Activated T-cell treated with anti-CD3 and anti-CD28 coated beads, Interleukin-2, amount 50 U/mL, for 24 hours (primary cell): ENCODE results near the gene FAM120C.

Experiments
- DNase-seq: peaks from one replicate; pipeline ENCODE4 v3.0.0-alpha.2; 2020
- H3K27ac Mint-ChIP-seq: 2 replicates; pipeline ENCODE4 v1.8.0; 2020; ENCODE audit warnings: mild to moderate bottlenecking, mixed read lengths
- H3K27me3 Mint-ChIP-seq: 2 replicates; pipeline ENCODE4 v1.8.0; 2020; ENCODE audit warnings: mixed read lengths
- H3K36me3 Mint-ChIP-seq: 2 replicates; pipeline ENCODE4 v1.8.0; 2020; ENCODE audit warnings: low read depth, mixed read lengths
- H3K4me1 Mint-ChIP-seq: 2 replicates; pipeline ENCODE4 v1.8.0; 2020; ENCODE audit warnings: low read depth, mixed read lengths
- H3K4me3 Mint-ChIP-seq: 2 replicates; pipeline ENCODE4 v1.8.0; 2020; ENCODE audit warnings: mild to moderate bottlenecking, moderate library complexity, mixed read lengths
- H3K9me3 Mint-ChIP-seq: 2 replicates; pipeline ENCODE4 v1.8.0; 2020; ENCODE audit warnings: mixed read lengths

FAM120C gene

DNA sequence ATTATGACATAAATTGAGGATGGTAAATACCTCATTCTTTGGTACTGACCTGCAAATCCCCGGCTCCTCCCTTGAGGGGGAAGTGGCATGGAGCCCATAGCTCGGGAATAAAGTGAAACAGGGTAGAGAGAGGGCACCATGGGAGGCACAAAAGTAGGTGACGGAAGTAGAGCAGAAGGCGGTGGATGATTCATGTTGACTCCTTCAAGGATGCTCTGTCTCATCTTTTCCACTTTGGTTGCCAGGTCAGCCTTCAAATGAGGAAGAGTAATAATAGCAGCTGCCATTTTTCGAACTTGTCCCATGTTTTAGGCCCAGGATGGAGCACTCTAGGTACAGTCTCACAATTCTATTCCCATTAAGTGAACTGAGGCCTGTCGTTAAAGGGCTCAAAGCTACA is 97.4 kb downstream of the FAM120C start:
- DNase-seq = no peak
- Mint-ChIP-seq H3K4me1 (peaks cover 1% of the 10 kb centered on the region), H3K9me3 (no peaks in the 10 kb centered on the region), H3K27me3 (no peaks in the 10 kb centered on the region), H3K4me3 (no peak overlapping the region), H3K27ac (peak overlapping the region; percentile 70), H3K36me3 (peaks cover 9% of the 10 kb centered on the region)

DNA sequence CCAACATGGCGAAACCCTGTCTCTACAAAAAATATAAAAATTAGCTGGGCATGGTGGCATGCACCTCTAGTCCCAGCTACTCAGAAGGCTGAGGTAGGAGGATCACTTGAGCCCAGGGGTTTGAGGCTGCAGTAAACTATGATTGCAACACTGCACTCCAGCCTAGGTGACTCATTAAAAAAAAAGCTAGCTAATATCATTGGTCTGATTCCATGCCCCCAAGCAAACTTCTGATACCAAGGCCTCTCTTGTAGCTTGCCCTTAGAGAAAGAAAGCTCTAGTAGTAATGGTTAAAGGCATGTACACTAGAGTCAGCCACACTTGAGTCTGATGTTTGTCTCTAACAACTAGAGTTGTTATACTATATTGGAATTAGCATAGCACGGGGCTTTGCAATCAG is 106.2 kb downstream of the FAM120C start:
- H3K36me3 Mint-ChIP-seq = no peaks in the 10 kb centered on the region
- H3K9me3 Mint-ChIP-seq = no peaks in the 10 kb centered on the region
- H3K4me3 Mint-ChIP-seq = no peak overlapping the region
- DNase-seq = no peak
- H3K27ac Mint-ChIP-seq = no peak overlapping the region
- no peaks in the 10 kb centered on the region for H3K4me1 Mint-ChIP-seq
- peaks cover 2% of the 10 kb centered on the region for H3K27me3 Mint-ChIP-seq

GRCh38 chrX:54074826-54075225 is 108.2 kb downstream of the FAM120C start:
- H3K36me3 Mint-ChIP-seq = no peaks in the 10 kb centered on the region
- no peak overlapping the region for H3K4me3 Mint-ChIP-seq
- H3K9me3 Mint-ChIP-seq = no peaks in the 10 kb centered on the region
- H3K27me3 Mint-ChIP-seq = peaks cover 10% of the 10 kb centered on the region
- no peak for DNase-seq
- H3K4me1 Mint-ChIP-seq = no peaks in the 10 kb centered on the region
- no peak overlapping the region for H3K27ac Mint-ChIP-seq

DNA sequence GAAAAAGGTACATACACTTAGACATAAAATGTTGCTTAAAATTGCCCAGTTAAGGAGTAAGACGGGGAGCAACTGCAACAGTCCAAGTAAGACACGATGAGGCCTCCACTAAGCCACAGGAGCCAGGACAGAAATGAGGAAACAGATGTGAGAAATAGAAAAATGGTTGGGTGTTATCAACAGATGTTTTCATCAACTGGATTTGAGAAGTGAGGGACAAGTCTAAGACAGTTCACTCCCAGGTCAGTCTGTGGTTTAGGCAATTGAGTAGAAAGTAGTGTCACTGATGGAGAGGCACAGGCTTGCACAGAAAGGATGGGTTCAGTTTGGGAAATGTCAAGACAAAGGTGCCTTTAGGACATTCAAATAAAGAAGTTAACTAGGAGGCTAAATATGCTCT is 115.3 kb downstream of the FAM120C start:
- Mint-ChIP-seq H3K4me3 (no peak overlapping the region), H3K27ac (no peak overlapping the region), H3K36me3 (no peaks in the 10 kb centered on the region), H3K27me3 (peaks cover 19% of the 10 kb centered on the region), H3K4me1 (no peaks in the 10 kb centered on the region), H3K9me3 (no peaks in the 10 kb centered on the region)
- DNase-seq = no peak

GRCh38 chrX:54066841-54067240 is 116.2 kb downstream of the FAM120C start:
- Mint-ChIP-seq H3K27me3 (peaks cover 19% of the 10 kb centered on the region), H3K9me3 (no peaks in the 10 kb centered on the region), H3K4me3 (no peak overlapping the region), H3K36me3 (no peaks in the 10 kb centered on the region), H3K4me1 (no peaks in the 10 kb centered on the region), H3K27ac (no peak overlapping the region)
- no peak for DNase-seq

DNA sequence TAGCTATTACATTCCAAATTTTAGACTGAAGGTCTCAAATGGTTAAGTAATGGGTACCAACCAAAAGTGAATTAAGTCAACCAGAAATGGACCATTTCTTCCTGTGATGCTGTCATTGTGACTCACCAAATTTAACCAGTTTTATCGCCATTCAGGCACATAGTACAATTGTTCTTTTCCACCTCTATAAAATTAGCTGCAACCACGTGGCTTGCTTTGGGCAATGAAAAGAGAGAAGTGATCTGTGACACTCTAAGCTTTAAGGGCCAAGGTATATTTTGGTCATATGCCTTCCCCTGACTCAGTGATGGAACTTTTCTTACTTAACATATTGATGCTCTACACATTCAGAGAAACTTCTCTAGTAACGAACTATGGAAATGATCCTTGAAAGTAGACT is 118.5 kb downstream of the FAM120C start:
- H3K27me3 Mint-ChIP-seq = peaks cover 11% of the 10 kb centered on the region
- H3K9me3 Mint-ChIP-seq = no peaks in the 10 kb centered on the region
- no peak overlapping the region for H3K27ac Mint-ChIP-seq
- H3K4me3 Mint-ChIP-seq = no peak overlapping the region
- no peaks in the 10 kb centered on the region for H3K36me3 Mint-ChIP-seq
- H3K4me1 Mint-ChIP-seq = no peaks in the 10 kb centered on the region
- no peak for DNase-seq

- H3K27me3 Mint-ChIP-seq = peaks cover 11% of the 10 kb centered on the region
- no peaks in the 10 kb centered on the region for H3K4me1 Mint-ChIP-seq
- H3K4me3 Mint-ChIP-seq = no peak overlapping the region
- H3K27ac Mint-ChIP-seq = no peak overlapping the region
- no peaks in the 10 kb centered on the region for H3K9me3 Mint-ChIP-seq
- no peaks in the 10 kb centered on the region for H3K36me3 Mint-ChIP-seq
- no peak for DNase-seq
Measured at GRCh38 chrX:54063361-54063760, 119.7 kb downstream of the FAM120C start.

DNA sequence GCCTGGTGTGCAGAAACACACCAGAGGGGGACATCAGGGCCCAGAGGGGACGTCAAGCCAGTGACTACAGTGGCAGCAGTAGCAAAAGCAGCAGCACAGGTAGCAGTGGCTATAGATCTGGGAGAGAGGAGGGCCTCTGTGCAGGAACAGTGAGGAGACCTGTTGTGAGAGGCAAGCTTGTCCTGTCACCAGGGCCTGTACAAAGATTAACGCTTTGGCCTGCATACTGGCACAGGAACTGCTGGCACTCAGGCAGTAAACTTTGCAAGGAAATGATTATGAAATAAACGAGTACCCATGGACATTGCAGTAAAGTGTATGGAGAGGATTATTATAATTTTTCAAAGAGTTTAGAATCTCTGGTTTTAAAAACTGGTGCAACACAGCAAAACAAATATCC is 133.3 kb downstream of the FAM120C start:
- H3K4me3 Mint-ChIP-seq = no peak overlapping the region
- H3K9me3 Mint-ChIP-seq = no peaks in the 10 kb centered on the region
- DNase-seq = no peak
- H3K27me3 Mint-ChIP-seq = peaks cover 14% of the 10 kb centered on the region
- H3K36me3 Mint-ChIP-seq = no peaks in the 10 kb centered on the region
- peaks cover 9% of the 10 kb centered on the region for H3K4me1 Mint-ChIP-seq
- H3K27ac Mint-ChIP-seq = no peak overlapping the region

DNA sequence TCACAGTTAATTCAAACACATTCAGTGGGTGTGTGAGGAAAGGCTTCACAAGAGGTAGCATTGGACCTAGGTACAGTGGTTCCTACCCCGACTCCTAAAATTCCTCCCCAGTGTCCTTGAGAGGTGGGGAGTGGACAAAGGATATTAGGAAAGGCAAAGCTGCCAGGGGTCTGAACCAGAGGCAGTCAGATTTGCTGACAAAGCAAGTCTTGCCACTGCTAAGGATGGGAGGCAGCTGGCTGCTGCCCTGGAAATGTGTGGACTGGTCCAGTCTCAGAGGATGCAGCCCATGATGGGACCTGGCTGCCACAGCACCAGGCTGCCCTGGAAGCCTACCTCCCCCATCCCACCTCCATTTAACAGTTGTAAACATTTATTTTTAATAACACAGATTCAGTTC is 134.6 kb downstream of the FAM120C start:
- Mint-ChIP-seq H3K4me1 (peaks cover 10% of the 10 kb centered on the region), H3K27ac (no peak overlapping the region), H3K9me3 (no peaks in the 10 kb centered on the region), H3K4me3 (no peak overlapping the region), H3K27me3 (peaks cover 9% of the 10 kb centered on the region), H3K36me3 (peaks cover 5% of the 10 kb centered on the region)
- no peak for DNase-seq

DNA sequence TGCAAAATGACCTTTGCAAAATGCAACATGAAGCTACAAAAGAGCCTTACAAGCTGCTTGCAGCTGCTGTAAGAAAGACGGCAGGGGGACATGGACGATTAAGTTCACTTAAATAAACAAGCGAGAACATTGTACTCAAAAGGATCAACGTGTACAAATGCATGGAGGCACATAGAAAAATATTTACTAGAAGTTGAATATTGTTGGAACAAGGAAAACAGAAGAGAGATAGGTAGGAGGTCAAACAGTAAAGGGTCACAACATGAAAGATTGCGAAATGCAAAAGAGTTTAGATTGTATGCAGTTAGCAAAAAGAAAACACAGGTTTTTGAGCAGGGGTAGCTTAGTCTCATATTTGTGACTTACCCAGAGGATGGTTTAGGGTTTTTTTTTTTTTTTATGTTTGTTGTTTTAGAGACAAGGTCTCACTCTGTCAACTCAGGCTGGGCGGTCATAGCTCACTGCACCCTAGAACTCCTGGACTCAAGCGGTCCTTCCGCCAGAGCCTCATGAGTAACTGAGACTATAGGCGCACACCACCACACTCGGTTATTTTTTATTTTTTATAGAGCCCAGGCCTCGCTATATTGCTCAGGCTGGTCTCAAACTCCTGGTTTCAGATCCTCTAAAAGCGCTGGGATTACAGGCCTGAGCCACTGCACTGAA is 137.4 kb downstream of the FAM120C start:
- Mint-ChIP-seq H3K9me3 (no peaks in the 10 kb centered on the region), H3K27me3 (peaks cover 9% of the 10 kb centered on the region), H3K27ac (peak overlapping the region; percentile 99), H3K4me1 (peaks cover 24% of the 10 kb centered on the region), H3K4me3 (peak overlapping the region; percentile 90), H3K36me3 (peaks cover 26% of the 10 kb centered on the region)
- no peak for DNase-seq

DNA sequence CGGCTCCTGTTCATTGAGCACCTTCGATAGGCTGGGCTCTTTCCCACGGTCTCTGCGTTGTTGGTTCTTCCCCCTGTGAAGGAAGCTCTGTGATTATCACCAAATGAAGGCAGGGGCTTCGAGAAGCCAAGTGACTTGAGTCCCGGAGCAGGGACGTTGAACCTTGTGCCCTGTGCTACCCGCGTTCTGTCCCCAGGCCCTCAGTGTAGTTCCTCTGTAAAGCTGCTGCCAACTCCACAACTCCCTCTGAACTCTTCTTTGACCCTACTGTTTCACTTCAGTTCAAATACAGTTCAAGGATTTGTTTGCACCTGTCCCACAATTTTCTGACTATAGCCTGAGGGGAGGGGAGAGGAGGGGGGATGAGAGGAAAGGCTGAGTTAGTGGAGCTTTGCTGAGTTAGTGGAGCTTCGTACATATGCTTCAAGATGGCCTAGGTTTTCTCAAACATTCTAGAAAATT is 138.1 kb downstream of the FAM120C start:
- DNase-seq = no peak
- H3K36me3 Mint-ChIP-seq = peaks cover 33% of the 10 kb centered on the region
- H3K4me1 Mint-ChIP-seq = peaks cover 27% of the 10 kb centered on the region
- H3K27me3 Mint-ChIP-seq = peaks cover 9% of the 10 kb centered on the region
- no peaks in the 10 kb centered on the region for H3K9me3 Mint-ChIP-seq
- peak overlapping the region; percentile 99 for H3K27ac Mint-ChIP-seq
- H3K4me3 Mint-ChIP-seq = peak overlapping the region; percentile 90

DNA sequence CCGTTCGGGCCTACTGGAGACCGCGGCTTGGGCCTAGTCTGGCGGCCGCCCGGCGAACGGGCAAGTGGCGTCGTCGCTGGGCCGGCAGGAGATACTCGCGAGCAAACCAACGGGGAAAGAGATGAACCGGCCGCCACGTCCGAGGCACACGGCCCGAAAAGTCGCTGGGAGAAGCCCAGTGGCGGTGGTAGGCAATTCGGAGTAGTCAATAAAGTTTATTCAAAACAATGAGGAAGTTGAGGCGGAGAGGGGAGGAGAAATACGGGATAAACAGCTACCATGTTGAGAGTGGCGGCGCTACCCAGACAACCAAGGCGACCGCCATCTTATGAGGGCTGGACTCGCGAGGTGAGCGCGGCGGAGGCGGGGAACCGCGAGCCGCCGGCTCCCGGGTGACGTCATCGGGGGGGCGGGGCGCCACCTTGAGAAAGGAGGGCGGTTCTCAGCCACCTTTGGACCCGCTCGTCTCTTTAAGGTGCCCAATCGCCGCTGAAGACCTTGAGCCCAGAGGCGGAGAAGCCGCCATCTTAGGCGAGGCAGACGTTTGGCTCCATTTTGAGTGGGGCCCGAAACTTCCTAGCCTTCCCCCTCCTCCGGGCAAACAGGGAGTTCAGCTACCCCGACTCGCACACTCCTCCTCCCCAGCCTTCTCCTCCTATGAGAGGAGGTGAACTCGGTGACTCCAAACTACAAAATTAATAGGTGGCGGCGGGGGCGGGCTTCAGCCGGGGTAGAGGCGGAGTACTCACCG is 138.8 kb downstream of the FAM120C start, which contains the start of gene PHF8:
Gene PHF8, minus strand, starts transcription at position 348 of the 751 bp plus-strand sequence. CDS start 1,745 bp downstream, outside the sequence.
- DNase-seq = peak; percentile 94
- Mint-ChIP-seq H3K9me3 (no peaks in the 10 kb centered on the region), H3K4me3 (peak within 1 kb of the TSS; percentile 90), H3K4me1 (peaks cover 27% of the 10 kb centered on the region), H3K36me3 (peaks cover 37% of the 10 kb centered on the region), H3K27ac (peak within 1 kb of the TSS; percentile 99), H3K27me3 (peaks cover 9% of the 10 kb centered on the region)

DNA sequence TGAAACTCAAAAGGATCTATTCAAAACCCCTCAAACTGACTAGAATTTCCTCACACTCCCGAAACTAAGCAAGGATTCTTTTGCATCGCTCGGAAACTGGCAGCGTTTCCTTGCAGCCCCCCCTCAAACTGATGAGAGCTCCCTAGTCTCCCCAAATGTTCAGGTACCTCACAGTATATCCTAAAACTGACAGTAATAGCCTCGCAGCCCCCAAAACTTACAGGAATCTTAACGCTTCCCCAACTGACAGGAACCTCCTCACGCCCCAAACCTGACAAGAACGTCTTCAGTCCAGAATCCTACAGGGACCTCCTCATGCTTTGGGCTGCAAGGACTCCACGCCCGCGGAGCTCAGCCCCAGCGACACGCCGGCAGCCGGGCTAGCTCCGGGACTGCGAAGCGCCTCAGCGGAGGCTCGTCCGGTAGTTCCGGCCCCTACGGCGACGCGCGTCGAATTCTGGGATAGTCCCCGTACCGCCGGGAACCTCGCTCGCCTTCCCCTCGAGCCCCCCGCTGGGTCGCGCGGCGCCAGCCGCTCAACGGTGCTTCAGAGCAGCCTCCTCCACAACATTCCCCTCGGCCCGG is 139.4 kb downstream of the FAM120C start:
- peaks cover 27% of the 10 kb centered on the region for H3K4me1 Mint-ChIP-seq
- H3K36me3 Mint-ChIP-seq = peaks cover 42% of the 10 kb centered on the region
- DNase-seq = no peak
- peaks cover 9% of the 10 kb centered on the region for H3K27me3 Mint-ChIP-seq
- peak overlapping the region; percentile 99 for H3K27ac Mint-ChIP-seq
- H3K4me3 Mint-ChIP-seq = peak overlapping the region; percentile 90
- no peaks in the 10 kb centered on the region for H3K9me3 Mint-ChIP-seq

GRCh38 chrX:54043056-54043455 is 140.0 kb downstream of the FAM120C start:
- no peaks in the 10 kb centered on the region for H3K9me3 Mint-ChIP-seq
- H3K27me3 Mint-ChIP-seq = peaks cover 9% of the 10 kb centered on the region
- peaks cover 27% of the 10 kb centered on the region for H3K4me1 Mint-ChIP-seq
- H3K27ac Mint-ChIP-seq = peak overlapping the region; percentile 99
- DNase-seq = no peak
- peak overlapping the region; percentile 90 for H3K4me3 Mint-ChIP-seq
- peaks cover 46% of the 10 kb centered on the region for H3K36me3 Mint-ChIP-seq

GRCh38 chrX:54042609-54043021 is 140.4 kb downstream of the FAM120C start:
- Mint-ChIP-seq H3K4me3 (peak overlapping the region; percentile 90), H3K9me3 (no peaks in the 10 kb centered on the region), H3K36me3 (peaks cover 50% of the 10 kb centered on the region), H3K4me1 (peaks cover 28% of the 10 kb centered on the region), H3K27me3 (peaks cover 9% of the 10 kb centered on the region), H3K27ac (peak overlapping the region; percentile 99)
- DNase-seq = peak; percentile 55
